ENCODE results near the gene NECAB3. TPM values are rescaled to one million over a fixed set of nuclear protein-coding genes. Genes with fewer than 3 reads are reported as not detected.

NECAB3 gene
- total and polyA plus RNA-seq, 2 donors (not counting 3 experiments of a cell fraction or from before 2014, with no cell fraction given), result 18.1 to 22.4 TPM

DNA sequence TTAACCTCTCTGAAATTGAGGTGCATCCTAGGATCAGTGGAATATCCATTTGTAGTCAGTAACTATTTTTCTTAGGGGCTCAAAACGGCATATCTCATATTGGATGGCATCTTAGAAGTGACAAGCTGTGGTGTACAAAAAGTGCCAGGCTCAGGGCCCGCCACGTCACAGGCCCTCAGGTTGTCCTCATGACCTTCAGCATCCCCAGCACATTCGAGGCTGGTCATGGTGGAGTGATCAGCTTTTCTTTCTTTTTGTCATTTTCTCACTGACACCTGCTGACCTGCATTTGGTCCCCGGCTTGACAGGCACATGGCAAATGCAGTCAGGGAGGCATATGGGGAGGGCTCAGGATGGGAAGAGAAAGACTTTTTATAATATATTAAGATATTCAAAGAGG lies 19.1 kb upstream of the NECAB3 start:
- no TSS peak for BruUV-seq (replicated peaks)
- H3K36me3 ChIP-seq (ENCODE audit: control insufficient read depth in 2 of 2, extremely low read depth in 1 of 2, insufficient read depth in 2 of 2, low read length in 2 of 2), result no peaks in the 10 kb centered on the region
- no peak overlapping the region for H3K4me2 ChIP-seq (ENCODE audit: insufficient read depth, low read length)
- FAIRE-seq (no peak), DNase-seq (ENCODE audit: low read depth, low spot score) (no peak)
- intact Hi-C loops (cut with micrococcal nuclease) (no loop called here), dilution Hi-C loops (cut with MboI; ENCODE audit: extremely low pct_ligation_motif_present, low sequenced_read_pairs) (no loop called here)
- TF ChIP-seq JUN (IDR thresholded peaks at IDR 0.05; ENCODE audit: borderline replicate concordance, insufficient read depth, insufficient read length, low read depth) (no peak), POLR2A (IDR thresholded peaks at IDR 0.05; ENCODE audit: low read depth, low read length) (no peak), GATA2 (IDR thresholded peaks at IDR 0.05; ENCODE audit: insufficient read depth, insufficient read length, low read depth, low read length) (no peak), EZH2 (IDR thresholded peaks at IDR 0.05; ENCODE audit: borderline replicate concordance, low read depth, low read length, severe bottlenecking) (no peak), FOS (IDR thresholded peaks at IDR 0.05; ENCODE audit: borderline replicate concordance, insufficient read depth, low read length) (no peak), MAX (IDR thresholded peaks at IDR 0.05; ENCODE audit: insufficient read depth, insufficient read length) (no peak), MYC (IDR thresholded peaks at IDR 0.05; ENCODE audit: low read depth, low read length) (no peak), POLR2AphosphoS5 (IDR thresholded peaks at IDR 0.05; ENCODE audit: insufficient read depth, low read depth, low read length) (no peak)
- TF ChIP-seq, protein P1, sequence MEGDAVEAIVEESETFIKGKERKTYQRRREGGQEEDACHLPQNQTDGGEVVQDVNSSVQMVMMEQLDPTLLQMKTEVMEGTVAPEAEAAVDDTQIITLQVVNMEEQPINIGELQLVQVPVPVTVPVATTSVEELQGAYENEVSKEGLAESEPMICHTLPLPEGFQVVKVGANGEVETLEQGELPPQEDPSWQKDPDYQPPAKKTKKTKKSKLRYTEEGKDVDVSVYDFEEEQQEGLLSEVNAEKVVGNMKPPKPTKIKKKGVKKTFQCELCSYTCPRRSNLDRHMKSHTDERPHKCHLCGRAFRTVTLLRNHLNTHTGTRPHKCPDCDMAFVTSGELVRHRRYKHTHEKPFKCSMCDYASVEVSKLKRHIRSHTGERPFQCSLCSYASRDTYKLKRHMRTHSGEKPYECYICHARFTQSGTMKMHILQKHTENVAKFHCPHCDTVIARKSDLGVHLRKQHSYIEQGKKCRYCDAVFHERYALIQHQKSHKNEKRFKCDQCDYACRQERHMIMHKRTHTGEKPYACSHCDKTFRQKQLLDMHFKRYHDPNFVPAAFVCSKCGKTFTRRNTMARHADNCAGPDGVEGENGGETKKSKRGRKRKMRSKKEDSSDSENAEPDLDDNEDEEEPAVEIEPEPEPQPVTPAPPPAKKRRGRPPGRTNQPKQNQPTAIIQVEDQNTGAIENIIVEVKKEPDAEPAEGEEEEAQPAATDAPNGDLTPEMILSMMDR (IDR thresholded peaks at IDR 0.05; ENCODE audit: extremely low read depth in 1 of 2, insufficient read depth in 1 of 2, low read depth in 1 of 2, low read length in 2 of 2), result no peak
- CTCF ChIA-PET, result interaction anchor here (0.7 to 2.1 kb wide), 2 partner anchors 11 to 39 kb away, joined by 3 to 4 read pairs; no protein-coding TSS in a partner anchor
- H3K27me3 ChIP-seq (ENCODE audit: control insufficient read depth in 2 of 2, insufficient read depth in 2 of 2, low read length in 2 of 2), result no peaks in the 10 kb centered on the region
- H3K27ac ChIP-seq (ENCODE audit: insufficient read depth, low read depth, low read length), result no peak overlapping the region
- no peaks in the 10 kb centered on the region for H3K9me1 ChIP-seq (replicated peaks; ENCODE audit: control insufficient read depth, extremely low read depth, insufficient read depth, low read length)
- H3K4me1 ChIP-seq (ENCODE audit: control insufficient read depth, extremely low read depth, insufficient read depth, low read length), result peaks cover 11% of the 10 kb centered on the region
- H3K79me2 ChIP-seq (ENCODE audit: control insufficient read depth, insufficient read depth, low read length), result no peaks in the 10 kb centered on the region
- POLR2A ChIA-PET, result no interaction called here
- H3K9ac ChIP-seq (replicated peaks; ENCODE audit: extremely low read depth, insufficient read depth, low read length), result no peak overlapping the region
- H4K20me1 ChIP-seq (replicated peaks; ENCODE audit: control insufficient read depth, extremely low read depth, insufficient read depth, low read length), result no peaks in the 10 kb centered on the region
- H3K9me3 ChIP-seq (replicated peaks; ENCODE audit: control insufficient read depth, insufficient read depth, low read length), result no peaks in the 10 kb centered on the region
- H2AFZ ChIP-seq (ENCODE audit: low read depth, low read length), result no peak overlapping the region
- H3K4me3 ChIP-seq (replicated peaks in 1 of 3; ENCODE audit: insufficient read depth in 1 of 3, low read depth in 1 of 3, low read length in 3 of 3), result no peak overlapping the region

All from endothelial cell of umbilical vein (primary cell).